Peyer's patch (tissue), 4 donors: ENCODE results near the gene KLHL29. TPM values are rescaled to one million over a fixed set of nuclear protein-coding genes. Genes with fewer than 3 reads are reported as not detected.

Experiments
- DNase-seq, 3 donors: peaks; one replicate each; pipeline ENCODE4 v3.0.0-alpha.2; 2017 to 2019
- H3K27ac ChIP-seq, 4 donors: fragments of 200-600 bp; sonication (generic); one replicate each; pipeline ENCODE4 v1.5.1; 2016 to 2019
- H3K27me3 ChIP-seq, 2 donors: fragments of 200-600 bp; sonication (generic); one replicate each; pipeline ENCODE4 v1.5.1; 2019
- H3K36me3 ChIP-seq, 3 donors: fragments of 200-600 bp; sonication (generic); one replicate each; pipeline ENCODE4 v1.5.1; 2016 to 2019
- H3K4me1 ChIP-seq, 4 donors: fragments of 200-600 bp; sonication (generic); one replicate each; pipeline ENCODE4 v1.5.1; 2016 to 2019
- H3K4me3 ChIP-seq, 4 donors: fragments of 200-600 bp; sonication (generic); 1 replicate in 3 of 4; 2 replicates in 1 of 4; pipeline ENCODE4 v1.5.1; 2016 to 2019; ENCODE audit warnings: mild to moderate bottlenecking in 1 of 4
- H3K9me3 ChIP-seq, 4 donors: fragments of 200-600 bp; sonication (generic); one replicate each; pipeline ENCODE4 v1.5.1; 2016 to 2019; ENCODE audit warnings: mild to moderate bottlenecking in 1 of 4
- CTCF ChIP-seq, 6 experiments: fragments of 450-650 bp in 4 of 6; fragments of 200-600 bp in 2 of 6; sonication (generic) in 1 of 6; IDR thresholded peaks; one replicate each; pipeline ENCODE4 v1.5.1; 2017 to 2019; ENCODE audit warnings: antibody characterized with exemption in 6 of 6, mild to moderate bottlenecking in 3 of 6, moderate library complexity in 1 of 6
- POLR2A ChIP-seq, 2 donors: fragments of 450-650 bp; IDR thresholded peaks; one replicate each; pipeline ENCODE4 v1.5.1; 2017; ENCODE audit warnings: antibody characterized with exemption in 2 of 2, mild to moderate bottlenecking in 2 of 2, moderate library complexity in 2 of 2
- total RNA-seq, 4 donors: library from RNA; depleted of rRNA; stranded (reverse); fragments of >200 nt; gene quantifications; one replicate each; pipeline ENCODE4 v1.1.0, GENCODE V29; 2016

KLHL29 gene
- total RNA-seq, 4 donors from 2014 or later = 1.1 to 18.2 (median 5.0) TPM

- H3K4me1 ChIP-seq = peaks cover 0 to 11% (median 0%) of the 10 kb centered on the region in 4 donors
- DNase-seq = no peak
- no peaks in the 10 kb centered on the region for H3K9me3 ChIP-seq
- no peak overlapping the region for H3K4me3 ChIP-seq
- no peaks in the 10 kb centered on the region for H3K36me3 ChIP-seq
- TF ChIP-seq CTCF (IDR thresholded peaks at IDR 0.05) = no peak
- H3K27me3 ChIP-seq = no peaks in the 10 kb centered on the region
- H3K27ac ChIP-seq = no peak overlapping the region
Measured at GRCh38 chr2:23666980-23667357, 282.0 kb downstream of the KLHL29 start.

- no peaks in the 10 kb centered on the region for H3K27me3 ChIP-seq
Measured at GRCh38 chr2:23668756-23669304, 283.9 kb downstream of the KLHL29 start.

GRCh38 chr2:23669413-23670244, 284.6 kb downstream of the KLHL29 start:
- TF ChIP-seq POLR2A (IDR thresholded peaks at IDR 0.05) (no peak), CTCF (IDR thresholded peaks at IDR 0.05) (no peak)
- peak in 1 of 3 donors; percentile 59 for DNase-seq
- H3K9me3 ChIP-seq = no peaks in the 10 kb centered on the region
- H3K4me1 ChIP-seq = peaks cover 0 to 11% (median 0%) of the 10 kb centered on the region in 4 donors
- peak overlapping the region in 1 of 4 donors; percentile 17 for H3K27ac ChIP-seq
- H3K36me3 ChIP-seq = no peaks in the 10 kb centered on the region
- no peaks in the 10 kb centered on the region for H3K27me3 ChIP-seq
- no peak overlapping the region for H3K4me3 ChIP-seq

More at GRCh38 chr2:23668756-23669304, 283.9 kb downstream of the KLHL29 start:
- no peaks in the 10 kb centered on the region for H3K9me3 ChIP-seq
- DNase-seq = no peak
- H3K4me1 ChIP-seq = peaks cover 0 to 11% (median 0%) of the 10 kb centered on the region in 4 donors
- no peak overlapping the region for H3K27ac ChIP-seq
- no peak for TF ChIP-seq CTCF (IDR thresholded peaks at IDR 0.05)
- no peak for TF ChIP-seq POLR2A (IDR thresholded peaks at IDR 0.05)
- H3K36me3 ChIP-seq = no peaks in the 10 kb centered on the region
- H3K4me3 ChIP-seq = no peak overlapping the region

- H3K27me3 ChIP-seq = no peaks in the 10 kb centered on the region
- H3K4me3 ChIP-seq = no peak overlapping the region
- H3K36me3 ChIP-seq = no peaks in the 10 kb centered on the region
- no peaks in the 10 kb centered on the region for H3K9me3 ChIP-seq
- no peak for TF ChIP-seq POLR2A (IDR thresholded peaks at IDR 0.05)
- no peak for TF ChIP-seq CTCF (IDR thresholded peaks at IDR 0.05)
- H3K27ac ChIP-seq = no peak overlapping the region
- H3K4me1 ChIP-seq = peaks cover 0 to 11% (median 0%) of the 10 kb centered on the region in 4 donors
- no peak for DNase-seq
Measured at GRCh38 chr2:23670245-23670592, 285.2 kb downstream of the KLHL29 start.

- Histone ChIP-seq H3K9me3 (no peaks in the 10 kb centered on the region), H3K27me3 (no peaks in the 10 kb centered on the region), H3K27ac (no peak overlapping the region), H3K4me1 (peaks cover 0 to 11% (median 0%) of the 10 kb centered on the region in 4 donors), H3K36me3 (no peaks in the 10 kb centered on the region), H3K4me3 (no peak overlapping the region)
- TF ChIP-seq POLR2A (IDR thresholded peaks at IDR 0.05) = no peak
- no peak for TF ChIP-seq CTCF (IDR thresholded peaks at IDR 0.05)
- DNase-seq = no peak
Measured at GRCh38 chr2:23673082-23673481, 288.1 kb downstream of the KLHL29 start.
